HCT116 (cell line): ENCODE results near the gene LIG1. TPM values are rescaled to one million over a fixed set of nuclear protein-coding genes. Genes with fewer than 3 reads are reported as not detected.

ENCODE experiments used
- ATAC-seq: fragments of 200-7000 bp; cut with Tn5 transposase; 2 replicates; pipeline ENCODE4 v1.9.1; 2020; ENCODE audit warnings: mild to moderate bottlenecking, moderate library complexity
- BruUV-seq: library from RNA; stranded (reverse); fragments of 400-500 nt; replicated peaks from 2 replicates; lab custom pipeline; 2021; lab: Mats Ljungman, UMichigan
- CTCF ChIA-PET: fragments of 300-600 bp; sonication (Branson Sonifier 250); formaldehyde crosslinking; loops from one replicate; lab custom pipeline; 2021; ENCODE audit warnings: antibody characterized with exemption; lab: Charles Lee
- POLR2A ChIA-PET: fragments of 300-600, 350-600 bp; sonication (Branson Sonifier 250); formaldehyde crosslinking; loops from one replicate; lab custom pipeline; 2021; ENCODE audit warnings: antibody characterized with exemption; lab: Charles Lee
- RAD21 ChIA-PET, 2 experiments: fragments of 300-600 bp; sonication (Branson Sonifier 250); formaldehyde crosslinking; loops; one replicate each; lab custom pipeline; 2023; ENCODE audit warnings: low total read pairs in 2 of 2; ENCODE audit not compliant: uncharacterized antibody in 2 of 2, unreplicated experiment in 2 of 2, low non-redundant PET in 1 of 2; lab: Charles Lee
- DNase-seq: peaks from one replicate; pipeline ENCODE4 v3.0.0-alpha.2; 2010; ENCODE audit warnings: low read depth, low spot score
- H2AFZ ChIP-seq: fragments of 200-600 bp; shearing (Covaris generic), sonication (generic); 2 replicates; pipeline ENCODE4 v1.6.1; 2017; ENCODE audit warnings: low read depth, mixed run types, mixed read lengths, antibody characterized with exemption, low read length; ENCODE audit not compliant: poor library complexity, severe bottlenecking
- H3K27ac ChIP-seq: 2 replicates; pipeline ENCODE4 v1.5.1; 2012; ENCODE audit warnings: low read depth, low read length
- H3K27me3 ChIP-seq: fragments of 200-600 bp; sonication (generic); 2 replicates; pipeline ENCODE4 v1.6.1; 2016; ENCODE audit warnings: mixed run types, low read length, mixed read lengths; ENCODE audit not compliant: insufficient read depth
- H3K36me3 ChIP-seq, 2 experiments: fragments of 200-500 bp in 1 of 2; fragments of 200-600 bp in 1 of 2; sonication (Bioruptor generic) in 1 of 2; sonication (generic) in 1 of 2; 2 replicates each; pipeline versions ENCODE4 v1.5.1 to v1.6.1; 2014 to 2016; ENCODE audit warnings: low read length in 2 of 2, inconsistent platforms in 1 of 2, mixed read lengths in 1 of 2, mixed run types in 1 of 2; ENCODE audit not compliant: insufficient read depth in 2 of 2, control insufficient read depth in 1 of 2
- H3K4me1 ChIP-seq, 2 experiments: fragments of 200-600 bp in 1 of 2; sonication (generic) in 1 of 2; 2 replicates each; pipeline versions ENCODE4 v1.5.1 to v1.6.1; 2012 to 2017; ENCODE audit warnings: low read length in 2 of 2, inconsistent platforms in 1 of 2, mild to moderate bottlenecking in 1 of 2, mixed read lengths in 1 of 2, mixed run types in 1 of 2, moderate library complexity in 1 of 2; ENCODE audit not compliant: insufficient read depth in 2 of 2, control insufficient read depth in 1 of 2
- H3K4me2 ChIP-seq: fragments of 200-600 bp; sonication (generic); 2 replicates; pipeline ENCODE4 v1.6.1; 2017; ENCODE audit warnings: mixed run types, low read length, mixed read lengths
- H3K4me3 ChIP-seq, 2 experiments: fragments of 200-600 bp in 1 of 2; sonication (generic) in 1 of 2; replicated peaks in 1 of 2; 2 replicates each; pipeline ENCODE4 v1.5.1; 2011 to 2016; ENCODE audit warnings: low read length in 2 of 2, control low read depth in 1 of 2, low read depth in 1 of 2, mild to moderate bottlenecking in 1 of 2, mixed read lengths in 1 of 2, mixed run types in 1 of 2
- H3K79me2 ChIP-seq: fragments of 200-600 bp; sonication (generic); 2 replicates; pipeline ENCODE4 v1.6.1; 2017; ENCODE audit warnings: mild to moderate bottlenecking, mixed run types, low read length, moderate library complexity, mixed read lengths; ENCODE audit not compliant: insufficient read depth
- H3K9ac ChIP-seq: fragments of 200-600 bp; sonication (generic); 2 replicates; pipeline ENCODE4 v1.6.1; 2016; ENCODE audit warnings: low read length, mixed read lengths
- H3K9me2 ChIP-seq: fragments of 200-600 bp; sonication (generic), shearing (Covaris generic); 2 replicates; pipeline ENCODE4 v1.6.1; 2017; ENCODE audit warnings: mixed run types, mild to moderate bottlenecking, moderate library complexity; ENCODE audit not compliant: insufficient read depth
- H3K9me3 ChIP-seq, 2 experiments: fragments of 200-500 bp in 1 of 2; fragments of 200-600 bp in 1 of 2; sonication (Bioruptor generic) in 1 of 2; sonication (generic) in 1 of 2; 2 replicates each; pipeline ENCODE4 v1.6.1; 2014 to 2017; ENCODE audit warnings: low read length in 2 of 2, mixed read lengths in 2 of 2, inconsistent platforms in 1 of 2, low read depth in 1 of 2, mild to moderate bottlenecking in 1 of 2, mixed run types in 1 of 2, moderate library complexity in 1 of 2; ENCODE audit not compliant: control insufficient read depth in 1 of 2, insufficient read depth in 1 of 2
- H4K20me1 ChIP-seq: fragments of 200-600 bp; sonication (generic), shearing (Covaris generic); 2 replicates; pipeline ENCODE4 v1.6.1; 2017; ENCODE audit warnings: mixed run types, mild to moderate bottlenecking, moderate library complexity; ENCODE audit not compliant: insufficient read depth
- CTCF ChIP-seq, 3 experiments: fragments of 200-600 bp in 1 of 3; sonication (generic) in 1 of 3; IDR thresholded peaks in 2 of 3; conservative IDR thresholded peaks in 1 of 3; 2 replicates each; pipeline ENCODE4 v1.5.1; 2012 to 2017; ENCODE audit warnings: low read depth in 2 of 3, low read length in 2 of 3, antibody characterized with exemption in 1 of 3, borderline replicate concordance in 1 of 3, control low read depth in 1 of 3, mild to moderate bottlenecking in 1 of 3, mixed read lengths in 1 of 3, mixed run types in 1 of 3, moderate library complexity in 1 of 3; ENCODE audit not compliant: insufficient read depth in 1 of 3
- FOSL1 ChIP-seq: IDR thresholded peaks from 2 replicates; pipeline ENCODE4 v1.6.1; 2012; ENCODE audit warnings: low read depth
- JUND ChIP-seq: IDR thresholded peaks from 2 replicates; pipeline ENCODE4 v1.6.1; 2012
- REST ChIP-seq: IDR thresholded peaks from 2 replicates; pipeline ENCODE4 v1.6.1; 2012; ENCODE audit warnings: low read depth
- intact Hi-C: fragments of 100-400 bp; cut with micrococcal nuclease; formaldehyde crosslinking; loops from 2 replicates; pipeline ENCODE4 v1.10.0; 2022
- total RNA-seq: library from RNA; stranded (reverse); gene quantifications from one replicate; pipeline ENCODE4 v1.2.1, GENCODE V29; 2021; ENCODE audit not compliant: unreplicated experiment
- TF ChIP-seq, protein P1 (sequence below): IDR thresholded peaks from 2 replicates; pipeline ENCODE4 v1.6.1; 2012

LIG1 gene
- total RNA-seq, 1 experiment from 2014 or later: 122 TPM

- TF ChIP-seq REST (no peak), JUND (no peak)
- TF ChIP-seq, protein P1, sequence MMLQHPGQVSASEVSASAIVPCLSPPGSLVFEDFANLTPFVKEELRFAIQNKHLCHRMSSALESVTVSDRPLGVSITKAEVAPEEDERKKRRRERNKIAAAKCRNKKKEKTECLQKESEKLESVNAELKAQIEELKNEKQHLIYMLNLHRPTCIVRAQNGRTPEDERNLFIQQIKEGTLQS: no peak
- TF ChIP-seq, all 23 proteins: peak for 9
Measured at GRCh38 chr19:48169939-48170803, at the start of gene LIG1, which contains the start of gene ZSWIM9 (continued).

GRCh38 chr19:48218997-48219396 lies 48.9 kb upstream of the LIG1 start:
- Histone ChIP-seq H3K4me1 (no peaks in the 10 kb centered on the region), H3K4me3 (no peak overlapping the region), H3K79me2 (no peaks in the 10 kb centered on the region), H3K9me2 (no peaks in the 10 kb centered on the region), H3K36me3 (no peaks in the 10 kb centered on the region), H3K9ac (no peak overlapping the region), H3K9me3 (no peaks in the 10 kb centered on the region), H3K27ac (no peak overlapping the region), H3K27me3 (no peaks in the 10 kb centered on the region), H4K20me1 (no peaks in the 10 kb centered on the region), H2AFZ (no peak overlapping the region), H3K4me2 (no peak overlapping the region)
- intact Hi-C loops: no loop called here
- ChIA-PET CTCF (no interaction called here), POLR2A (interaction anchor here (0.9 kb wide), 1 partner anchor 15 kb away, joined by 4 read pairs; no protein-coding TSS in a partner anchor), RAD21 (no interaction called here)
- BruUV-seq: no TSS peak
- ATAC-seq (no peak), DNase-seq (no peak)
- no peak for TF ChIP-seq FOSL1
- no peak for TF ChIP-seq REST
- TF ChIP-seq JUND: no peak
- no peak for TF ChIP-seq CTCF (IDR thresholded peaks at IDR 0.05 in 2 of 3, conservative IDR thresholded peaks at IDR 0.05 in 1 of 3; ENCODE audit: borderline replicate concordance in 1 of 3, insufficient read depth in 1 of 3, low read depth in 2 of 3, low read length in 2 of 3)
